ENCODE data around the gene GALNT7.
"Not testable (repeated sequence)": the region's sequence is repeated elsewhere in the genome, so short reads cannot be mapped to it uniquely, and the experiment has no call there.

GRCh38 chr4:173183659-173184247, 15.1 kb downstream of the GALNT7 start:
- not testable (repeated sequence) for TF ChIP-seq CTCF (IDR thresholded peaks at IDR 0.05 in 2 of 3, conservative IDR thresholded peaks at IDR 0.05 in 1 of 3; ENCODE audit: control insufficient read depth in 2 of 3, extremely low read depth in 1 of 3, insufficient read depth in 1 of 3, low read depth in 3 of 3, low read length in 3 of 3); POLR2A (IDR thresholded peaks at IDR 0.05; ENCODE audit: low read depth, low read length)

Data from GM12878 (cell line).